HS-27A (cell line): ENCODE results near the gene MGAT4C.
"Not testable (repeated sequence)": the region's sequence is repeated elsewhere in the genome, so short reads cannot be mapped to it uniquely, and the experiment has no call there.

Experiments
- DNase-seq: peaks from one replicate; pipeline ENCODE4 v3.0.0-alpha.2; 2012; ENCODE audit warnings: low read depth, missing footprints

The MGAT4C gene

GRCh38 chr12:86256163-86256562, at the start of gene MGAT4C:
Gene MGAT4C (minus strand): TSS chr12:86256391.
- no peak for DNase-seq

GRCh38 chr12:86296396-86296795, 40.2 kb upstream of the MGAT4C start:
- DNase-seq: not testable (repeated sequence)

- DNase-seq: no peak
Measured at GRCh38 chr12:86293682-86294240, 37.6 kb upstream of the MGAT4C start.

GRCh38 chr12:86292480-86292879, 36.3 kb upstream of the MGAT4C start:
- no peak for DNase-seq

- no peak for DNase-seq
Measured at GRCh38 chr12:86290615-86291014, 34.4 kb upstream of the MGAT4C start.

GRCh38 chr12:86286119-86286518, 29.9 kb upstream of the MGAT4C start:
- no peak for DNase-seq

- DNase-seq: no peak
Measured at GRCh38 chr12:86283620-86284019, 27.4 kb upstream of the MGAT4C start.

- no peak for DNase-seq
Measured at GRCh38 chr12:86275356-86275755, 19.2 kb upstream of the MGAT4C start.

GRCh38 chr12:86265329-86265695, 9.1 kb upstream of the MGAT4C start:
- no peak for DNase-seq

GRCh38 chr12:86264451-86265328, 8.5 kb upstream of the MGAT4C start:
- no peak for DNase-seq

- no peak for DNase-seq
Measured at GRCh38 chr12:86261578-86261977, 5.4 kb upstream of the MGAT4C start.

GRCh38 chr12:86261142-86261541, 5.0 kb upstream of the MGAT4C start:
- no peak for DNase-seq

GRCh38 chr12:86260183-86260582, 4.0 kb upstream of the MGAT4C start:
- no peak for DNase-seq

- no peak for DNase-seq
Measured at GRCh38 chr12:86257134-86257533, 943 bp upstream of the MGAT4C start.

GRCh38 chr12:86254399-86255107, 1.6 kb downstream of the MGAT4C start:
- no peak for DNase-seq

- DNase-seq: no peak
Measured at GRCh38 chr12:86249851-86250250, 6.3 kb downstream of the MGAT4C start.

- DNase-seq: no peak
Measured at GRCh38 chr12:86249276-86249675, 6.9 kb downstream of the MGAT4C start.

- no peak for DNase-seq
Measured at GRCh38 chr12:86247871-86248270, 8.3 kb downstream of the MGAT4C start.

GRCh38 chr12:86241600-86241999, 14.6 kb downstream of the MGAT4C start:
- DNase-seq: no peak

GRCh38 chr12:86234316-86234855, 21.8 kb downstream of the MGAT4C start:
- no peak for DNase-seq

- DNase-seq: no peak
Measured at GRCh38 chr12:86233126-86233525, 23.1 kb downstream of the MGAT4C start.

GRCh38 chr12:86230516-86231146, 25.6 kb downstream of the MGAT4C start:
- no peak for DNase-seq
